ENCODE data around the gene PSMD10. TPM values are rescaled to one million over a fixed set of nuclear protein-coding genes. Genes with fewer than 3 reads are reported as not detected.

PSMD10 gene
- total and polyA plus RNA-seq, 4 donors, result 17.7 to 21.9 (median 19.1) TPM

- TF ChIP-seq EGR1 (IDR thresholded peaks at IDR 0.05; ENCODE audit: low read depth in 2 of 2) (no peak), GABPA (IDR thresholded peaks at IDR 0.05 in 1 of 2, conservative IDR thresholded peaks at IDR 0.05 in 1 of 2) (no peak), JUND (IDR thresholded peaks at IDR 0.05) (no peak), MAX (IDR thresholded peaks at IDR 0.05) (no peak)
- TF ChIP-seq, protein P1, sequence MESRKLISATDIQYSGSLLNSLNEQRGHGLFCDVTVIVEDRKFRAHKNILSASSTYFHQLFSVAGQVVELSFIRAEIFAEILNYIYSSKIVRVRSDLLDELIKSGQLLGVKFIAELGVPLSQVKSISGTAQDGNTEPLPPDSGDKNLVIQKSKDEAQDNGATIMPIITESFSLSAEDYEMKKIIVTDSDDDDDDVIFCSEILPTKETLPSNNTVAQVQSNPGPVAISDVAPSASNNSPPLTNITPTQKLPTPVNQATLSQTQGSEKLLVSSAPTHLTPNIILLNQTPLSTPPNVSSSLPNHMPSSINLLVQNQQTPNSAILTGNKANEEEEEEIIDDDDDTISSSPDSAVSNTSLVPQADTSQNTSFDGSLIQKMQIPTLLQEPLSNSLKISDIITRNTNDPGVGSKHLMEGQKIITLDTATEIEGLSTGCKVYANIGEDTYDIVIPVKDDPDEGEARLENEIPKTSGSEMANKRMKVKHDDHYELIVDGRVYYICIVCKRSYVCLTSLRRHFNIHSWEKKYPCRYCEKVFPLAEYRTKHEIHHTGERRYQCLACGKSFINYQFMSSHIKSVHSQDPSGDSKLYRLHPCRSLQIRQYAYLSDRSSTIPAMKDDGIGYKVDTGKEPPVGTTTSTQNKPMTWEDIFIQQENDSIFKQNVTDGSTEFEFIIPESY (IDR thresholded peaks at IDR 0.05), result no peak
These were observed 27.3 kb downstream of the PSMD10 start (continued) for GRCh38 chrX:108064001-108064400.

- H3K36me3 ChIP-seq (ENCODE audit: control insufficient read depth in 4 of 4, insufficient read depth in 3 of 4, low read depth in 1 of 4, low read length in 3 of 4), result no peaks in the 10 kb centered on the region
- H3K9me3 ChIP-seq (ENCODE audit: control insufficient read depth in 4 of 4, low read length in 3 of 4), result no peaks in the 10 kb centered on the region
- H3K4me3 ChIP-seq (ENCODE audit: low read depth in 1 of 3, low read length in 3 of 3), result no peak overlapping the region
- no peak for DNase-seq (ENCODE audit: low spot score)
- no peak for TF ChIP-seq HNF4G (IDR thresholded peaks at IDR 0.05)
- no peak for TF ChIP-seq JUND (IDR thresholded peaks at IDR 0.05)
- TF ChIP-seq FOXA1 (IDR thresholded peaks at IDR 0.05), result no peak
- no peak for TF ChIP-seq TAF1 (conservative IDR thresholded peaks at IDR 0.05)
- no peak overlapping the region for H3K9ac ChIP-seq (ENCODE audit: low read depth in 1 of 2, low read length in 2 of 2)
- H3K27ac ChIP-seq (ENCODE audit: low read depth in 1 of 2, low read length in 2 of 2), result no peak overlapping the region
- WGBS, result 81% methylated on average over 1 of the region's 1 CpG
- no peaks in the 10 kb centered on the region for H3K4me1 ChIP-seq (ENCODE audit: control insufficient read depth in 4 of 4, insufficient read depth in 4 of 4, low read length in 3 of 4)
- peaks cover 0 to 4% (median 0%) of the 10 kb centered on the region in 4 donors for H3K27me3 ChIP-seq (ENCODE audit: control insufficient read depth in 4 of 4, insufficient read depth in 4 of 4, low read length in 3 of 4)
These were observed 31.5 kb downstream of the PSMD10 start for GRCh38 chrX:108059801-108060200.

DNA sequence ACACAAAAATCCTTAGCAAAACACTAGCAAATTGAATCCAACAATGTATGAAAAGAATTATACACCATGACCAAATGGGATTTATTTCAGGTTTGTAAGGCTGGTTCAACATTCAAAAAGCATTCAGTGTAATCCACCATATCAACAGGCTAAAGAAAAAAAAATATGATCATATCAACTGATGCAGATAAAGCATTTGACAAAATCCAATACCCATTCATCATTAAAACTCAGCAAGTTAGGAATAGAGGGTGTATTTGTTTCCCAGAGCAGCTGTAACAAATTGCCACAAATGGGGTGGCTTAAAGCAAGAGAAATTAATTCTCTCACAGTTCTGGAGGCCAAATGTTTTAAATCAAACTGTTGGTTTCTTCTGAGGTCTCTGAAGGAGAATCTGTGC is 35.8 kb downstream of the PSMD10 start:
- no peaks in the 10 kb centered on the region for H3K36me3 ChIP-seq (ENCODE audit: control insufficient read depth in 4 of 4, insufficient read depth in 3 of 4, low read depth in 1 of 4, low read length in 3 of 4)
- H3K27ac ChIP-seq (ENCODE audit: low read depth in 1 of 2, low read length in 2 of 2), result no peak overlapping the region
- H3K4me1 ChIP-seq (ENCODE audit: control insufficient read depth in 4 of 4, insufficient read depth in 4 of 4, low read length in 3 of 4), result no peaks in the 10 kb centered on the region
- TF ChIP-seq, protein P2, sequence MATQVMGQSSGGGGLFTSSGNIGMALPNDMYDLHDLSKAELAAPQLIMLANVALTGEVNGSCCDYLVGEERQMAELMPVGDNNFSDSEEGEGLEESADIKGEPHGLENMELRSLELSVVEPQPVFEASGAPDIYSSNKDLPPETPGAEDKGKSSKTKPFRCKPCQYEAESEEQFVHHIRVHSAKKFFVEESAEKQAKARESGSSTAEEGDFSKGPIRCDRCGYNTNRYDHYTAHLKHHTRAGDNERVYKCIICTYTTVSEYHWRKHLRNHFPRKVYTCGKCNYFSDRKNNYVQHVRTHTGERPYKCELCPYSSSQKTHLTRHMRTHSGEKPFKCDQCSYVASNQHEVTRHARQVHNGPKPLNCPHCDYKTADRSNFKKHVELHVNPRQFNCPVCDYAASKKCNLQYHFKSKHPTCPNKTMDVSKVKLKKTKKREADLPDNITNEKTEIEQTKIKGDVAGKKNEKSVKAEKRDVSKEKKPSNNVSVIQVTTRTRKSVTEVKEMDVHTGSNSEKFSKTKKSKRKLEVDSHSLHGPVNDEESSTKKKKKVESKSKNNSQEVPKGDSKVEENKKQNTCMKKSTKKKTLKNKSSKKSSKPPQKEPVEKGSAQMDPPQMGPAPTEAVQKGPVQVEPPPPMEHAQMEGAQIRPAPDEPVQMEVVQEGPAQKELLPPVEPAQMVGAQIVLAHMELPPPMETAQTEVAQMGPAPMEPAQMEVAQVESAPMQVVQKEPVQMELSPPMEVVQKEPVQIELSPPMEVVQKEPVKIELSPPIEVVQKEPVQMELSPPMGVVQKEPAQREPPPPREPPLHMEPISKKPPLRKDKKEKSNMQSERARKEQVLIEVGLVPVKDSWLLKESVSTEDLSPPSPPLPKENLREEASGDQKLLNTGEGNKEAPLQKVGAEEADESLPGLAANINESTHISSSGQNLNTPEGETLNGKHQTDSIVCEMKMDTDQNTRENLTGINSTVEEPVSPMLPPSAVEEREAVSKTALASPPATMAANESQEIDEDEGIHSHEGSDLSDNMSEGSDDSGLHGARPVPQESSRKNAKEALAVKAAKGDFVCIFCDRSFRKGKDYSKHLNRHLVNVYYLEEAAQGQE (IDR thresholded peaks at IDR 0.05), result no peak
- TF ChIP-seq, protein P3, sequence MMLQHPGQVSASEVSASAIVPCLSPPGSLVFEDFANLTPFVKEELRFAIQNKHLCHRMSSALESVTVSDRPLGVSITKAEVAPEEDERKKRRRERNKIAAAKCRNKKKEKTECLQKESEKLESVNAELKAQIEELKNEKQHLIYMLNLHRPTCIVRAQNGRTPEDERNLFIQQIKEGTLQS (IDR thresholded peaks at IDR 0.05), result no peak
- TF ChIP-seq RXRA (IDR thresholded peaks at IDR 0.05) (no peak), HNF4A (conservative IDR thresholded peaks at IDR 0.05) (no peak), HNF4G (IDR thresholded peaks at IDR 0.05) (no peak), YY1 (IDR thresholded peaks at IDR 0.05) (no peak), SP1 (IDR thresholded peaks at IDR 0.05) (no peak), FOXA1 (IDR thresholded peaks at IDR 0.05) (no peak), FOXA2 (IDR thresholded peaks at IDR 0.05) (no peak), TAF1 (conservative IDR thresholded peaks at IDR 0.05) (no peak), MAX (IDR thresholded peaks at IDR 0.05) (no peak), EGR1 (IDR thresholded peaks at IDR 0.05; ENCODE audit: low read depth in 2 of 2) (no peak), RAD21 (IDR thresholded peaks at IDR 0.05) (no peak)
- TF ChIP-seq, protein P1 (IDR thresholded peaks at IDR 0.05), result no peak
- TF ChIP-seq, protein P4, sequence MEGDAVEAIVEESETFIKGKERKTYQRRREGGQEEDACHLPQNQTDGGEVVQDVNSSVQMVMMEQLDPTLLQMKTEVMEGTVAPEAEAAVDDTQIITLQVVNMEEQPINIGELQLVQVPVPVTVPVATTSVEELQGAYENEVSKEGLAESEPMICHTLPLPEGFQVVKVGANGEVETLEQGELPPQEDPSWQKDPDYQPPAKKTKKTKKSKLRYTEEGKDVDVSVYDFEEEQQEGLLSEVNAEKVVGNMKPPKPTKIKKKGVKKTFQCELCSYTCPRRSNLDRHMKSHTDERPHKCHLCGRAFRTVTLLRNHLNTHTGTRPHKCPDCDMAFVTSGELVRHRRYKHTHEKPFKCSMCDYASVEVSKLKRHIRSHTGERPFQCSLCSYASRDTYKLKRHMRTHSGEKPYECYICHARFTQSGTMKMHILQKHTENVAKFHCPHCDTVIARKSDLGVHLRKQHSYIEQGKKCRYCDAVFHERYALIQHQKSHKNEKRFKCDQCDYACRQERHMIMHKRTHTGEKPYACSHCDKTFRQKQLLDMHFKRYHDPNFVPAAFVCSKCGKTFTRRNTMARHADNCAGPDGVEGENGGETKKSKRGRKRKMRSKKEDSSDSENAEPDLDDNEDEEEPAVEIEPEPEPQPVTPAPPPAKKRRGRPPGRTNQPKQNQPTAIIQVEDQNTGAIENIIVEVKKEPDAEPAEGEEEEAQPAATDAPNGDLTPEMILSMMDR (IDR thresholded peaks at IDR 0.05; ENCODE audit: low read depth, low read length, missing input control), result no peak
- DNase-seq (ENCODE audit: low spot score), result no peak
- no peaks in the 10 kb centered on the region for H3K9me3 ChIP-seq (ENCODE audit: control insufficient read depth in 4 of 4, low read length in 3 of 4)
- H3K9ac ChIP-seq (ENCODE audit: low read depth in 1 of 2, low read length in 2 of 2), result no peak overlapping the region
- H3K4me3 ChIP-seq (ENCODE audit: low read depth in 1 of 3, low read length in 3 of 3), result no peak overlapping the region
- peaks cover 0 to 4% (median 0%) of the 10 kb centered on the region in 4 donors for H3K27me3 ChIP-seq (ENCODE audit: control insufficient read depth in 4 of 4, insufficient read depth in 4 of 4, low read length in 3 of 4)

Data from liver (tissue), 9 donors.